Calu3 (cell line): ENCODE data around the gene RAB40C. TPM values are rescaled to one million over a fixed set of nuclear protein-coding genes. Genes with fewer than 3 reads are reported as not detected.

Experiments used
- BruUV-seq: library from RNA; stranded (reverse); fragments of 400-500 nt; replicated peaks from 2 replicates; lab custom pipeline; 2021; lab: Mats Ljungman, UMichigan
- CTCF ChIA-PET: fragments of 300-600 bp; sonication (Branson Sonifier 250); formaldehyde crosslinking; loops from one replicate; lab custom pipeline; 2022; ENCODE audit warnings: antibody characterized with exemption; lab: Charles Lee
- DNase-seq: peaks from one replicate; pipeline ENCODE4 v3.0.0; 2022
- H3K27ac Mint-ChIP-seq: one replicate; pipeline ENCODE4 v1.8.0; 2022; ENCODE audit warnings: mixed read lengths; ENCODE audit not compliant: unreplicated experiment
- H3K27me3 Mint-ChIP-seq: one replicate; pipeline ENCODE4 v1.8.0; 2022; ENCODE audit warnings: mixed read lengths; ENCODE audit not compliant: unreplicated experiment
- H3K36me3 Mint-ChIP-seq: one replicate; pipeline ENCODE4 v1.8.0; 2022; ENCODE audit warnings: mild to moderate bottlenecking, moderate library complexity, mixed read lengths; ENCODE audit not compliant: insufficient read depth, unreplicated experiment
- H3K4me1 Mint-ChIP-seq: one replicate; pipeline ENCODE4 v1.8.0; 2022; ENCODE audit warnings: mild to moderate bottlenecking, low read depth, mixed read lengths; ENCODE audit not compliant: unreplicated experiment
- H3K4me3 Mint-ChIP-seq: one replicate; pipeline ENCODE4 v1.8.0; 2022; ENCODE audit warnings: mild to moderate bottlenecking, low read depth, moderate library complexity, mixed read lengths; ENCODE audit not compliant: unreplicated experiment
- H3K9me3 Mint-ChIP-seq: one replicate; pipeline ENCODE4 v1.8.0; 2022; ENCODE audit warnings: low read depth, mixed read lengths; ENCODE audit not compliant: unreplicated experiment
- intact Hi-C: fragments of 100-400 bp; cut with micrococcal nuclease; formaldehyde crosslinking; loops from one replicate; pipeline ENCODE4 v1.10.0; 2022; ENCODE audit not compliant: unreplicated experiment
- microRNA-seq: library from miRNA; unstranded; fragments of <30 nt; microRNA quantifications from one replicate; pipeline ENCODE4 v1.2.0, GENCODE V29; 2022
- total RNA-seq: library from RNA; stranded (reverse); gene quantifications from 2 replicates; pipeline ENCODE4 v1.2.3, GENCODE V29; 2022
- TF ChIP-seq, protein P1 (sequence below): fragments of 200-600 bp; IDR thresholded peaks from one replicate; pipeline ENCODE4 v1.8.0; 2022; ENCODE audit warnings: antibody characterized with exemption; ENCODE audit not compliant: unreplicated experiment

RAB40C gene
- total RNA-seq, 1 experiment from 2014 or later = 35.6 TPM

DNA sequence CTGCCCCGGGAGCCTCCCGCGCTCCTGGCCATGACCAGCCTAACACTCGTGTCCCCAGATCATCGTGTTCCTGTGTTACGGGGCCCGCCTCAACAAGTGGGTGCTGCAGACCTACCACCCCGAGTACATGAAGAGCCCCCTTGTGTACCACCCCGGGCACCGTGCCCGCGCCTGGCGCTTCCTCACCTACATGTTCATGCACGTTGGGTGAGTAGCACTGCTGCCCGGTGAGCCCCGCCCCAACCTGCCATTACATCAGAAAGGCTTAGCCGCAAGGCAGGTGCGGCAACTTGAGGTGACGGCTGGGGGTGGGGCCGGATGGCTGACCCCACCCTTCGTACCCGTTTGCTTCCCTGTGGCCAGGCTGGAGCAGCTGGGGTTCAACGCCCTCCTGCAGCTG, 87.0 kb downstream of the RAB40C start:
- Mint-ChIP-seq H3K27me3 (no peaks in the 10 kb centered on the region), H3K27ac (peak overlapping the region; percentile 12), H3K36me3 (peaks cover 68% of the 10 kb centered on the region), H3K9me3 (no peaks in the 10 kb centered on the region), H3K4me1 (peaks cover 12% of the 10 kb centered on the region), H3K4me3 (peak overlapping the region; percentile 46)
- peak; percentile 80 for DNase-seq
- no TSS peak for BruUV-seq
- CTCF ChIA-PET = no interaction called here
- TF ChIP-seq, protein P1, sequence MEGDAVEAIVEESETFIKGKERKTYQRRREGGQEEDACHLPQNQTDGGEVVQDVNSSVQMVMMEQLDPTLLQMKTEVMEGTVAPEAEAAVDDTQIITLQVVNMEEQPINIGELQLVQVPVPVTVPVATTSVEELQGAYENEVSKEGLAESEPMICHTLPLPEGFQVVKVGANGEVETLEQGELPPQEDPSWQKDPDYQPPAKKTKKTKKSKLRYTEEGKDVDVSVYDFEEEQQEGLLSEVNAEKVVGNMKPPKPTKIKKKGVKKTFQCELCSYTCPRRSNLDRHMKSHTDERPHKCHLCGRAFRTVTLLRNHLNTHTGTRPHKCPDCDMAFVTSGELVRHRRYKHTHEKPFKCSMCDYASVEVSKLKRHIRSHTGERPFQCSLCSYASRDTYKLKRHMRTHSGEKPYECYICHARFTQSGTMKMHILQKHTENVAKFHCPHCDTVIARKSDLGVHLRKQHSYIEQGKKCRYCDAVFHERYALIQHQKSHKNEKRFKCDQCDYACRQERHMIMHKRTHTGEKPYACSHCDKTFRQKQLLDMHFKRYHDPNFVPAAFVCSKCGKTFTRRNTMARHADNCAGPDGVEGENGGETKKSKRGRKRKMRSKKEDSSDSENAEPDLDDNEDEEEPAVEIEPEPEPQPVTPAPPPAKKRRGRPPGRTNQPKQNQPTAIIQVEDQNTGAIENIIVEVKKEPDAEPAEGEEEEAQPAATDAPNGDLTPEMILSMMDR = no peak
- intact Hi-C loops = no loop called here

DNA sequence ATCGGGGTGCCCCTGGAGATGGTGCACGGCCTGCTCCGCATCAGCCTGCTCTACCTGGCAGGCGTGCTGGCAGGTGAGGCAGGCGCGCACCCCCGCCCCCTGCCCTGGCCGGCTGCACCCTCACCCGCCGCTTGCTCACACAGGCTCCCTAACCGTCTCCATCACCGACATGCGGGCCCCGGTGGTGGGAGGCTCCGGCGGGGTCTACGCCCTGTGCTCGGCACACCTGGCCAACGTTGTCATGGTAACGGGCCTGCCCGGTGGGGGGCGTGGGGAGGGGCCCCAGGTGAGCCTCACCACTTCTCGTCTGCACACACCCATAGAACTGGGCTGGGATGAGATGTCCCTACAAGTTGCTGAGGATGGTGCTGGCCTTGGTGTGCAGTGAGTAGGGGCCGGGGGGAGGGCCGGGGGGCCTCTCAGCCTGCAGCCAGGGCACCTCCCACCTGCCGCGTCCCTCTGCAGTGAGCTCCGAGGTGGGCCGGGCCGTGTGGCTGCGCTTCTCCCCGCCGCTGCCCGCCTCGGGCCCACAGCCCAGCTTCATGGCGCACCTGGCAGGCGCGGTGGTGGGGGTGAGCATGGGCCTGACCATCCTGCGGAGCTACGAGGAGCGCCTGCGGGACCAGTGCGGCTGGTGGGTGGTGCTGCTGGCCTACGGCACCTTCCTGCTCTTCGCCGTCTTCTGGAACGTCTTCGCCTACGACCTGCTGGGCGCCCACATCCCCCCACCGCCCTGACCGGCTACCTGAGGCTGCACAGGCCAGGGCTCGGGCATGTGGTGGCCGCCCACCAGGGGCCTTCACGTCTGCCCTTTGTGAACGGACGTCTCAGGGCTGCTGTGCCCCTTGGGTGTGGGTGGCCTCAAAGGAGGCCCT, 87.7 kb downstream of the RAB40C start:
- H3K27me3 Mint-ChIP-seq = no peaks in the 10 kb centered on the region
- H3K27ac Mint-ChIP-seq = peak overlapping the region; percentile 12
- intact Hi-C loops = no loop called here
- peaks cover 75% of the 10 kb centered on the region for H3K36me3 Mint-ChIP-seq
- H3K4me3 Mint-ChIP-seq = peak overlapping the region; percentile 46
- H3K9me3 Mint-ChIP-seq = no peaks in the 10 kb centered on the region
- TF ChIP-seq, protein P1 = no peak
- no TSS peak for BruUV-seq
- DNase-seq = no peak
- CTCF ChIA-PET = no interaction called here
- H3K4me1 Mint-ChIP-seq = peaks cover 19% of the 10 kb centered on the region

DNA sequence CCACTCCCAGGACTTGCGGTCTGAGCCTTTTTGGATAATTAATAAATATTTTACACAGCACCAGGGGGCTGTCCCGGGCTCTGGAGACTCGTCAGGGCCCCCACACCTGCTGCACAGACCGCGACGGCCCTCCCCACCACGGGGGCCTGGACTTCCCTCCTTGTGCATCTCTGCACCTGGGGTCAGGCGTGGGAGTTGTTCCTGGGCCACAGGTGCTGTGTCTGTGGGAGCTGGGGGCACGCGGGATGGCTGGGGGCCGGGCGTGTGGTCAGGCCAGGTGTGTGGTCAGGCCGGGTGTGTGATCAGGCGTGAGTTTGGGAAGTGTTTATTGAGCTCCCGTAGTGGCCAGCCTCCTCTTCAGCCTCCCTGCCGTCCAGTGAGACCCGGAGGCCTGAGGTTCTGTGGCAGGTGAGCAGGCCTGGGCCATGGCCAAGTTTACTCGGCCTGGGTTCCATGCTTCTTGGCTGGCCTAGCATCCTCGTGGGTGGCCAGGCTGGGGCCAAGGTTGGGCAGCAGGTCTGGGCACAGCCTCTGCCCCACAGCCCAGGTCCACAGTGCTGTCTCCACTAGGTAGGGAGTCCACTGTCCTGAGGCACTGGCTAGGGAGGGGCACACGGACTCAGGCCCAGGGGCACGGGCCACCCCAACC, 88.5 kb downstream of the RAB40C start:
- no TSS peak for BruUV-seq
- Mint-ChIP-seq H3K9me3 (no peaks in the 10 kb centered on the region), H3K4me1 (peaks cover 22% of the 10 kb centered on the region), H3K4me3 (no peak overlapping the region), H3K27ac (no peak overlapping the region), H3K36me3 (peaks cover 76% of the 10 kb centered on the region), H3K27me3 (no peaks in the 10 kb centered on the region)
- no peak for DNase-seq
- intact Hi-C loops = no loop called here
- CTCF ChIA-PET = no interaction called here
- TF ChIP-seq, protein P1 = no peak

Small RNAs within 50 kb of the gene (microRNA-seq; reads per million reads assigned to microRNA genes)
- gene MIR3176 = 85.4 reads per million, percentile 62 among the genes with 10 or more reads in this experiment

Other genes with a start within 250 kb of the RAB40C start
- 49.8 and 52.5 TPM in 2 replicates for gene AXIN1, start 237.3 kb upstream of the RAB40C start, total RNA-seq
- 115 and 126 TPM in 2 replicates for gene MRPL28, start 219.5 kb upstream of the RAB40C start, total RNA-seq
- gene PGAP6, start 208.1 kb upstream of the RAB40C start, total RNA-seq = 70.0 and 78.5 TPM in 2 replicates
- gene NME4, start 192.9 kb upstream of the RAB40C start, total RNA-seq = 88.2 and 96.5 TPM in 2 replicates
- gene DECR2, start 188.2 kb upstream of the RAB40C start, total RNA-seq = 41.2 and 49.6 TPM in 2 replicates
- gene RAB11FIP3, start 164.4 kb upstream of the RAB40C start, total RNA-seq = 26.6 and 33.7 TPM in 2 replicates
- gene CAPN15, start 62.4 kb upstream of the RAB40C start, total RNA-seq = 108 and 120 TPM in 2 replicates
- not detected in 2 replicates for gene PRR35, start 29.7 kb upstream of the RAB40C start, total RNA-seq
- not detected in 2 replicates for gene NHLRC4, start 23.1 kb upstream of the RAB40C start, total RNA-seq
- 101 and 106 TPM in 2 replicates for gene PIGQ, start 20.1 kb upstream of the RAB40C start, total RNA-seq
- gene WFIKKN1, start 40.9 kb downstream of the RAB40C start, total RNA-seq = 0.66 and 0.90 TPM in 2 replicates
- gene METTL26, start 46.2 kb downstream of the RAB40C start, total RNA-seq = 117 and 121 TPM in 2 replicates
- 56.3 and 60.7 TPM in 2 replicates for gene MCRIP2, start 51.8 kb downstream of the RAB40C start, total RNA-seq
- gene WDR90, start 59.3 kb downstream of the RAB40C start, total RNA-seq = 142 and 162 TPM in 2 replicates
- gene RHOT2, start 78.1 kb downstream of the RAB40C start, total RNA-seq = 154 and 163 TPM in 2 replicates
- gene RHBDL1, start 85.6 kb downstream of the RAB40C start, total RNA-seq = 2.4 and 2.6 TPM in 2 replicates
- gene STUB1, start 90.3 kb downstream of the RAB40C start, total RNA-seq = 102 and 114 TPM in 2 replicates
- 88.3 and 90.5 TPM in 2 replicates for gene JMJD8, start 94.3 kb downstream of the RAB40C start, total RNA-seq
- 18.6 and 22.5 TPM in 2 replicates for gene WDR24, start 100.3 kb downstream of the RAB40C start, total RNA-seq
- gene FBXL16, start 115.7 kb downstream of the RAB40C start, total RNA-seq = 1.3 and 4.6 TPM in 2 replicates
- 51.7 and 61.5 TPM in 2 replicates for gene METRN, start 125.1 kb downstream of the RAB40C start, total RNA-seq
- gene ANTKMT, start 131.1 kb downstream of the RAB40C start, total RNA-seq = 49.6 and 57.2 TPM in 2 replicates
- 10.0 and 12.5 TPM in 2 replicates for gene CCDC78, start 136.4 kb downstream of the RAB40C start, total RNA-seq
- gene HAGHL, start 137.0 kb downstream of the RAB40C start, total RNA-seq = 11.7 and 12.8 TPM in 2 replicates
- gene CIAO3, start 150.9 kb downstream of the RAB40C start, total RNA-seq = 51.9 and 58.4 TPM in 2 replicates
- 3.4 and 8.9 TPM in 2 replicates for gene MSLN, start 170.7 kb downstream of the RAB40C start, total RNA-seq
- 47.5 and 51.1 TPM in 2 replicates for gene RPUSD1, start 198.3 kb downstream of the RAB40C start, total RNA-seq
- gene CHTF18, start 198.6 kb downstream of the RAB40C start, total RNA-seq = 154 and 173 TPM in 2 replicates
- not detected in 2 replicates for gene GNG13, start 210.7 kb downstream of the RAB40C start, total RNA-seq